ENCODE results near the gene MBD6. TPM values are rescaled to one million over a fixed set of nuclear protein-coding genes. Genes with fewer than 3 reads are reported as not detected.

The MBD6 gene
- total RNA-seq, 2 experiments from 2014 or later = 94.2 to 96.7 TPM

- DNase-seq = no peak
- POLR2A ChIA-PET = interaction anchor here (1.2 to 2.6 kb wide), 6 partner anchors 16 to 195 kb away, joined by 3 to 17 read pairs (median 6); partner anchors contain the start of genes DDIT3 and MARS1
- peak overlapping the region; percentile 94 for H3K27ac Mint-ChIP-seq
- peaks cover 24% of the 10 kb centered on the region for H3K27me3 Mint-ChIP-seq
- H3K4me3 Mint-ChIP-seq = peak overlapping the region; percentile 99
- ATAC-seq (ENCODE audit: low read depth) = no peak
- H3K9me3 Mint-ChIP-seq = no peaks in the 10 kb centered on the region
- peaks cover 43% of the 10 kb centered on the region for H3K4me1 Mint-ChIP-seq
- peaks cover 15% of the 10 kb centered on the region for H3K36me3 Mint-ChIP-seq
These were observed 23.3 kb downstream of the MBD6 start for GRCh38 chr12:57545809-57546437.

DNA sequence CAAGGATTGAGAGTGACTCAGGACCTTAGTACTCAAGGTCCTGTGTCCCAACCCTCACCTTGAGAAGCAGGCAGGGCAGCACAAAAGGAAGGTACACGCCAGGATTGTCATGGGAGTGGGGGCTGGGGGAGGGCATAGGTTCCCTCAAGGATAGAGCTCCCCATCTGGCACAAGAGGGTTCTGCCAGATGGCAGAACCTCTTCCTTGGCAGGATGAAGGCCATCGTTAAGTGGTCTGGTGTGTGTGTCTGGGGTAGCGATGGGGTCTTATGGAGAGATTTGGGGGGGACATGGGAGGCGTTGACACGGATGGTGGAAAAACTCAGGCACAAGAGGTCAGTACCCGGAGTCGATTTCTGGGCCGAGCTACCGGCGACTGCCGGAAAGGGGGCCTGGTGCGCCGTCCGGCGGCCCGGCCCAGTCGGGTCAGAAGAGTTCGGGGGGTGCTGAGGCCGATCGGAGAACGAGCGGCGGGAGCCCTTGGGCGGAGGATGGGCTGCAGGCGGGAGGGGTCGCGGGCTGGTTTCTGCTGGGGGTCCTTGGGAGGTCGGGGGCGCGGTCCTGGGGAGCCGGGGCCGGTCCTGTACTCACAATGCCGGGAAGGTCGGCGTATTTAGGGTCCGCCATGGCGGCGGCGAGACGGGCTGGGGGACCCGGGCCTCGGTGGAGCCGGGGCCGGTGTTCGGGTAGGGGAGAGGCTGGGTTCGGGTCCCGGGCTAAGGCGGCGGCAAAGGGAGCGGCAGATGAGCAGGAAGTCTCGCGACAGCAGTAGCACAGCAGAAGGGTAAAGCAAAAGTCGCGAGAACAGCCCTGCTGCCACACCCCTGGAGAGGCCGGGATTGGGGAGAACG, 24.0 kb downstream of the MBD6 start, which contains the start of gene DCTN2:
Gene DCTN2 (minus strand): TSS at position 755 of the 850 bp plus-strand sequence. CDS start 129 bp downstream, at position 626.
- H3K4me1 Mint-ChIP-seq = peaks cover 44% of the 10 kb centered on the region
- H3K27ac Mint-ChIP-seq = peak within 1 kb of the TSS; percentile 94
- peaks cover 12% of the 10 kb centered on the region for H3K36me3 Mint-ChIP-seq
- POLR2A ChIA-PET = interaction anchor here (1.2 to 2.6 kb wide), 6 partner anchors 16 to 195 kb away, joined by 3 to 17 read pairs (median 6); partner anchors contain the start of genes DDIT3 and MARS1
- H3K4me3 Mint-ChIP-seq = peak within 1 kb of the TSS; percentile 99
- DNase-seq (peak; percentile 85), ATAC-seq (ENCODE audit: low read depth) (peak; percentile 96)
- H3K9me3 Mint-ChIP-seq = no peaks in the 10 kb centered on the region
- peaks cover 24% of the 10 kb centered on the region for H3K27me3 Mint-ChIP-seq

DNA sequence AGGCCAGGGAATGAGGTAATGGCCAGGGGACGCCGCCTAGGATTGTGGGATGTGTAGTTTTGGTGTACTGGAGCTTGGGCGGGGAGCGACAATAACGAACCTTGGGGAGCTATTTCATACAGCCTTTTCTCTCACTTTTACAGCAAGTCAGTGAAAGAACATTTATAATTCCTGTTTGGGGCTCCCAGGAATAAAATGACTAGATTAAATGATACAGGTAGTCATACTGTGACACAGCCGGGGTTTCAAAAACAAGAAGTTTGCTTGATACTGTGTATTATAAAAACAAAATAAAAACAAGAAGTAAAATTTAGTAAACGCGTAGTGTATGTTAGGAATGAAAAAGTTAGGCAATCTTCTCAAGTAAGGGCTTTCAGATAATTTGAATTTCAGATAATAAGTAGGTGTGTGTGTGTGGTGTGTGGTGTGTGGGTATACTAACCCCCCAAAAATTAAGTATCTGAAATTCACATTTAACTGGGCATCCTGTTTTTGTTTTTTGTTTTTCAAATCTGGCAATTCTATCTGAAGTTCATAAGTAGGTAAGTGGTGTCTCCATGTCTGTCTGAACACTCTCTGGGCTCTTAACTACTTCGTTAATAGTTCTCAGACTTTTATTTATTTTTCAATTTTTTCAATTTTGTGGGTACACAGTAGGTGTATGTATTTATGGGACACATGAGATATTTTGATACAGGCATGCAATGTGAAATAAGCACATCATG, 24.8 kb downstream of the MBD6 start:
- peak overlapping the region; percentile 99 for H3K4me3 Mint-ChIP-seq
- no peaks in the 10 kb centered on the region for H3K9me3 Mint-ChIP-seq
- peaks cover 25% of the 10 kb centered on the region for H3K27me3 Mint-ChIP-seq
- POLR2A ChIA-PET = interaction anchor here (1.2 to 2.6 kb wide), 6 partner anchors 17 to 194 kb away, joined by 3 to 17 read pairs (median 6); partner anchors contain the start of genes DDIT3 and MARS1
- H3K27ac Mint-ChIP-seq = peak overlapping the region; percentile 94
- H3K4me1 Mint-ChIP-seq = peaks cover 44% of the 10 kb centered on the region
- ATAC-seq (ENCODE audit: low read depth) (no peak), DNase-seq (no peak)
- H3K36me3 Mint-ChIP-seq = peaks cover 12% of the 10 kb centered on the region

- no peaks in the 10 kb centered on the region for H3K9me3 Mint-ChIP-seq
- peaks cover 44% of the 10 kb centered on the region for H3K4me1 Mint-ChIP-seq
- H3K27me3 Mint-ChIP-seq = peaks cover 25% of the 10 kb centered on the region
- H3K36me3 Mint-ChIP-seq = peaks cover 9% of the 10 kb centered on the region
- H3K27ac Mint-ChIP-seq = no peak overlapping the region
- H3K4me3 Mint-ChIP-seq = no peak overlapping the region
- POLR2A ChIA-PET = no interaction called here
- ATAC-seq (ENCODE audit: low read depth) (no peak), DNase-seq (no peak)
These were observed 25.3 kb downstream of the MBD6 start for GRCh38 chr12:57548013-57548315.

- ATAC-seq (ENCODE audit: low read depth) (no peak), DNase-seq (no peak)
- Mint-ChIP-seq H3K27me3 (peaks cover 25% of the 10 kb centered on the region), H3K27ac (no peak overlapping the region), H3K9me3 (no peaks in the 10 kb centered on the region), H3K4me3 (no peak overlapping the region), H3K4me1 (peaks cover 42% of the 10 kb centered on the region), H3K36me3 (peaks cover 9% of the 10 kb centered on the region)
- POLR2A ChIA-PET = no interaction called here
These were observed 25.9 kb downstream of the MBD6 start for GRCh38 chr12:57548488-57548887.

DNA sequence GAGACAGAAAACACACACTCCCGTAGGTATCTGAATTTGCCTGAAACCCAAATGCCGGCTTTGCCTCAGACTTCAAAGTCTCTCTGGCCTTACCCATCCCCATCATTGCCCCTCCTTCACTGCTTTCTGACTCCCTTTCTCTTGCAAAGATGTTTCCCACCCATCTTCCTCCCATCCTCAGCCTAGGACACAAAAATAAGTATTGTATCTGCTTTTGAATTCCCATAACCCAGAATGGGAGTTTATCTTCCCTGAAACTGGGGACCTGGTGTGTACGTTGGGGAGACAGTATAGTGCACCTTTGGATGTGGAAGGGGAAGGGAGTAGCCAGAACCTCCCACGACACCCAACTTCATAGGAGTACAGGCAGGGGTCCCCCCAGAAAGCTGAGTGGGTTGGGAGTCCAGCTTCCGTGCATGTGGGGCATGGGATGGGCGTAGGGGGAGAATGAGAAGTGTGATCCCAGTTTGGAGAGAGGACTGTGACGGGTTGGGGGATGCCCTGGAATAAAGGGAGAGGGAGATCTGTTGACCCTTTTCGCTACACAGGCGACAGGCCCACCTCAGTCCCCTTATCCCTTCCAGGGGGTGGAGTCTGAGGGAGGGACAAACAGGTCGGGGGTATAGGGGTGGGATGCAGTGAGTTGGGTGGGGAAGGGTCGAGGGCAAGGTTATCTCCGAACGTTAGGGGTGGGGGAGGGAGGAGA, 26.7 kb downstream of the MBD6 start:
- ATAC-seq (ENCODE audit: low read depth) = peak; percentile 4
- POLR2A ChIA-PET = no interaction called here
- H3K4me1 Mint-ChIP-seq = peaks cover 36% of the 10 kb centered on the region

GRCh38 chr12:57549909-57550640, 27.5 kb downstream of the MBD6 start, which contains the start of gene KIF5A:
TSS of gene KIF5A (plus strand) at chr12:57550044. CDS start at chr12:57550272, 228 bp downstream.
- Mint-ChIP-seq H3K27ac (peak within 1 kb of the TSS; percentile 7), H3K36me3 (peaks cover 7% of the 10 kb centered on the region), H3K9me3 (no peaks in the 10 kb centered on the region), H3K4me3 (peak within 1 kb of the TSS; percentile 79), H3K4me1 (peaks cover 31% of the 10 kb centered on the region), H3K27me3 (peaks cover 33% of the 10 kb centered on the region)
- POLR2A ChIA-PET = no interaction called here
- peak; percentile 78 for DNase-seq
- ATAC-seq (ENCODE audit: low read depth) = peak; percentile 61

More for the DNA sequence above, 26.7 kb downstream of the MBD6 start:
- peak overlapping the region; percentile 79 for H3K4me3 Mint-ChIP-seq
- peaks cover 30% of the 10 kb centered on the region for H3K27me3 Mint-ChIP-seq
- no peaks in the 10 kb centered on the region for H3K9me3 Mint-ChIP-seq
- DNase-seq = peak; percentile 36
- peaks cover 9% of the 10 kb centered on the region for H3K36me3 Mint-ChIP-seq
- H3K27ac Mint-ChIP-seq = no peak overlapping the region

DNA sequence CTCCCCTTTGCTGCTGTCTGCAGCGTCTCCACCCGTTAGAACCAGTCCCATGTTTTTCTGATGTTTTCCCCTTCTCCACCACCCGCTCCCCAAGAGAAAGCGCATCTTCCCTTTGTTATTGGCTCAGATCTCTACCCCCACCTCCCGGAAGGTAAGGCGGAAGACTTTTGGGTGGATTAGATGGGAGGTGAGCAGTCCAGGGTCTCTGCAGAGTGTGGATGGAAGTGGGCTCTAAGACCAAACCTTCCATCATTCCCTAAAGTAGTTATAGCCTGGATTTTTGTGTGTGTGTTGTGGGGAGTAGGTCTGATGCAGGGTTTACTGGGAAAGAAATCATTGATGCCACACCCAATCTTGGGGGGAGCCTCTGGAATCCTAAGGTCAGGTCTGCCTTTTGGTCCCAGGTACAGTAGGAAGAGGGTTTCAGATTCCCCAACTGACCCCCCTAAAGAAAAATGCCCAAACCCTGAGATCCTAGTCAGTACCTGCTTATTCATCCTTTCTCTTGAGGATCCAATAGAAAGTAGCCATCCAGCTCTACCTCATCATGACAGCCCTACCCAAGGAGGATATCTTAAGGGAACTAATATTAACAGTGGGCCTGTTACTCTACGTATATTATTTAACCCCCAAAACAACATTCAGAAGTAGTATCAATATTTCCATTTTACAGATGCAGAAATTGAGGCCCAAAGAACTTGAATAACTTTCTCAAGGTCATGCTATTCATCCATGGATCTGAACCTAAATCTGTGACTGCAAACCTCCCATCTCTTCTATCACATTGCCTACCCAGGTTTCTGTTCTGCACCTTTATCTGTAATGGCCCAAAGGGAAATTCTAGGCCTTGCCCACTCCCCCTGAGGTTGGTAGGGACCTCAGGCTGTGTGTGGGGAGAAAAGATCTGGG, 28.3 kb downstream of the MBD6 start:
- peak overlapping the region; percentile 79 for H3K4me3 Mint-ChIP-seq
- peaks cover 33% of the 10 kb centered on the region for H3K27me3 Mint-ChIP-seq
- no peaks in the 10 kb centered on the region for H3K9me3 Mint-ChIP-seq
- H3K4me1 Mint-ChIP-seq = peaks cover 25% of the 10 kb centered on the region
- ATAC-seq (ENCODE audit: low read depth) = no peak
- peaks cover 4% of the 10 kb centered on the region for H3K36me3 Mint-ChIP-seq
- no peak for DNase-seq
- peak overlapping the region; percentile 7 for H3K27ac Mint-ChIP-seq
- POLR2A ChIA-PET = no interaction called here

GRCh38 chr12:57551637-57552305, 29.1 kb downstream of the MBD6 start:
- no peak for DNase-seq
- peaks cover 1% of the 10 kb centered on the region for H3K36me3 Mint-ChIP-seq
- no peak overlapping the region for H3K27ac Mint-ChIP-seq
- peaks cover 21% of the 10 kb centered on the region for H3K4me1 Mint-ChIP-seq
- no peak for ATAC-seq (ENCODE audit: low read depth)
- no peak overlapping the region for H3K4me3 Mint-ChIP-seq
- POLR2A ChIA-PET = no interaction called here
- peaks cover 33% of the 10 kb centered on the region for H3K27me3 Mint-ChIP-seq
- no peaks in the 10 kb centered on the region for H3K9me3 Mint-ChIP-seq

DNA sequence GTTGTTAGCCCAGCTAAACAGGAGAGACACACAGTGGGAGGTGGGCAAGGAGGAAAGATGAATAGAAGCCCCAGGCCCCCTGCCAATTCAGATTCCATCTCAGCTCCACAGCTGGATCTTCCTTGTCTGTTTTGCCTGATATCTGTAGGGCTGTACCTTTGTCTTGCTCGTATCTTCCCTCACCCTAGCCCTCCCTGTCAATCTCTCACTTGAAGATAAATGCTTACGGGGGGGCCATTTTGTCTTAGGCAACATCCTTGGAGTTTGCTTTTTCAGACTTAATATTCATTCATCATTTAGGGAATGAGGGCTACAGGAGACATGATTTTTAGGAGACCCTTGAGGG, 29.7 kb downstream of the MBD6 start:
- POLR2A ChIA-PET = no interaction called here
- peaks cover 31% of the 10 kb centered on the region for H3K27me3 Mint-ChIP-seq
- no peak overlapping the region for H3K4me3 Mint-ChIP-seq
- H3K36me3 Mint-ChIP-seq = peaks cover 1% of the 10 kb centered on the region
- H3K9me3 Mint-ChIP-seq = no peaks in the 10 kb centered on the region
- no peak for ATAC-seq (ENCODE audit: low read depth)
- peaks cover 18% of the 10 kb centered on the region for H3K4me1 Mint-ChIP-seq
- no peak for DNase-seq
- H3K27ac Mint-ChIP-seq = no peak overlapping the region

DNA sequence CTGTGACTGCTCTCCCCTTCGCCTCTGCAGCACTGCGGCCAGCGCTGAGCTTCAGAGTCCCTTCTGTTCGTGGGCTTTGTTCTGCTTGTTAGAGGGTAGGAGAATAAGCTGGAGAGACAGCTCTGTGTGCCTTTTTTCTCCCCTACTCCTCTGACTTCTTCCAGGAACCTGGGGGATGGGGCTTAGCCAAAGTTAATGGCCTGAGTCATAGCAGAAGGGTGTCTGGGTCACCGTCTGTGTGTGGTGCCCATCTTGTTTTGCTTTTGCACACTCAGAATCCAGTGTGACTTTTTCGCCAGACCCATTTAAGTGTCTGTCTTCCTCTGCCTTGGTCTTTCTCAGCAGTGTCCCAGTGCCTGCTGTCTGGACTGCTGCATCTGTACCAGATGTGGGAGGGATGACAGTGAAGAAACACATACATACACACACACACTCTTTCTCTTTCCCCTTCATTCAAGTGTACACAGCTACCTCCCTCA, 30.2 kb downstream of the MBD6 start:
- H3K27ac Mint-ChIP-seq = no peak overlapping the region
- peaks cover 26% of the 10 kb centered on the region for H3K27me3 Mint-ChIP-seq
- DNase-seq (no peak), ATAC-seq (ENCODE audit: low read depth) (no peak)
- no peaks in the 10 kb centered on the region for H3K9me3 Mint-ChIP-seq
- H3K4me3 Mint-ChIP-seq = no peak overlapping the region
- POLR2A ChIA-PET = no interaction called here
- H3K4me1 Mint-ChIP-seq = peaks cover 13% of the 10 kb centered on the region
- H3K36me3 Mint-ChIP-seq = peaks cover 1% of the 10 kb centered on the region
